ENCODE results near the gene ASXL3.

DNA sequence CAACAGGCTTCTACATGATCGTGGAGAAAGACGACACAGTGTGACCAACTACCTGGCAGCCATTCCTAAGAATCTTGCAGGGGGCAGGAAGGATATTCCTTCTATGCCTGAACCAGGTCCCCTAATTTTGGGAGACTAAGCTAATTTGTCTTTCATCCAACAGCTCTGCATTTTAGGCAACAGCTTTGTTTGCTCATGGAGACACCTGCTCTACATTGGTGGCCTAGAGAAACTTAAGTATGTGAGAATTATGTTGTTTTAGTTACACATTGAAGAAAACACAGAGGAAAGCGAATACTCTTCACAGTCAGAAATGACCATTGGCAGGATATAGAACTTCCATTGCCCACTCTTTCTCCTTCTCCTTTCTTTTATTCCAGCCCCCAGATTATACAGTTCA, 75.2 kb downstream of the ASXL3 start:
- TF ChIP-seq, protein P1, sequence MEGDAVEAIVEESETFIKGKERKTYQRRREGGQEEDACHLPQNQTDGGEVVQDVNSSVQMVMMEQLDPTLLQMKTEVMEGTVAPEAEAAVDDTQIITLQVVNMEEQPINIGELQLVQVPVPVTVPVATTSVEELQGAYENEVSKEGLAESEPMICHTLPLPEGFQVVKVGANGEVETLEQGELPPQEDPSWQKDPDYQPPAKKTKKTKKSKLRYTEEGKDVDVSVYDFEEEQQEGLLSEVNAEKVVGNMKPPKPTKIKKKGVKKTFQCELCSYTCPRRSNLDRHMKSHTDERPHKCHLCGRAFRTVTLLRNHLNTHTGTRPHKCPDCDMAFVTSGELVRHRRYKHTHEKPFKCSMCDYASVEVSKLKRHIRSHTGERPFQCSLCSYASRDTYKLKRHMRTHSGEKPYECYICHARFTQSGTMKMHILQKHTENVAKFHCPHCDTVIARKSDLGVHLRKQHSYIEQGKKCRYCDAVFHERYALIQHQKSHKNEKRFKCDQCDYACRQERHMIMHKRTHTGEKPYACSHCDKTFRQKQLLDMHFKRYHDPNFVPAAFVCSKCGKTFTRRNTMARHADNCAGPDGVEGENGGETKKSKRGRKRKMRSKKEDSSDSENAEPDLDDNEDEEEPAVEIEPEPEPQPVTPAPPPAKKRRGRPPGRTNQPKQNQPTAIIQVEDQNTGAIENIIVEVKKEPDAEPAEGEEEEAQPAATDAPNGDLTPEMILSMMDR (IDR thresholded peaks at IDR 0.05; ENCODE audit: insufficient read depth, low read length) = no peak
- no peak for TF ChIP-seq POLR2AphosphoS5 (IDR thresholded peaks at IDR 0.05; ENCODE audit: low read depth)
